Measurements from ENCODE around the gene RAMP2. TPM values are rescaled to one million over a fixed set of nuclear protein-coding genes. Genes with fewer than 3 reads are reported as not detected.

Gene RAMP2
- total RNA-seq, 2 donors from 2014 or later: 4.9 to 5.1 TPM

- peaks cover 18% of the 10 kb centered on the region for H3K4me1 Mint-ChIP-seq
- no peaks in the 10 kb centered on the region for H3K36me3 ChIP-seq (ENCODE audit: control insufficient read depth, insufficient read depth, low read length)
- H3K36me3 Mint-ChIP-seq (ENCODE audit: low read depth): no peaks in the 10 kb centered on the region
- no peak overlapping the region for H3K27ac Mint-ChIP-seq
- no peak overlapping the region for H3K9ac ChIP-seq (ENCODE audit: extremely low read depth, low read length, poor library complexity, severe bottlenecking)
- peaks cover 38% of the 10 kb centered on the region for H3K27me3 ChIP-seq (ENCODE audit: control insufficient read depth, insufficient read depth, low read length, poor library complexity, severe bottlenecking)
- no peaks in the 10 kb centered on the region for H3K4me1 ChIP-seq (ENCODE audit: control insufficient read depth, insufficient read depth, low read length)
- H3K4me3 Mint-ChIP-seq: no peak overlapping the region
- H3K9me3 Mint-ChIP-seq: no peaks in the 10 kb centered on the region
- peaks cover 73% of the 10 kb centered on the region for H3K27me3 Mint-ChIP-seq (ENCODE audit: insufficient read depth)
- DNase-seq: no peak
- WGBS, 2 experiments (ENCODE audit: insufficient coverage in 1 of 2, insufficient read length in 1 of 2): 91 to 98% methylated on average over 20 to 25 of the region's 25 CpGs
- TF ChIP-seq CTCF (conservative IDR thresholded peaks at IDR 0.05): no peak
- H3K27ac ChIP-seq (ENCODE audit: low read depth, low read length): no peak overlapping the region
- no peak overlapping the region for H3K4me3 ChIP-seq (ENCODE audit: low read length)
- H3K9me3 ChIP-seq (ENCODE audit: control insufficient read depth, low read length): no peaks in the 10 kb centered on the region
These were observed 23.4 kb downstream of the RAMP2 start for GRCh38 chr17:42784409-42784808.

GRCh38 chr17:42784811-42785592 is 24.0 kb downstream of the RAMP2 start:
- peaks cover 13% of the 10 kb centered on the region for H3K4me1 Mint-ChIP-seq

GRCh38 chr17:42787266-42787665 is 26.2 kb downstream of the RAMP2 start:
- Mint-ChIP-seq H3K27ac (no peak overlapping the region), H3K36me3 (ENCODE audit: low read depth) (no peaks in the 10 kb centered on the region), H3K4me3 (no peak overlapping the region), H3K27me3 (ENCODE audit: insufficient read depth) (peaks cover 71% of the 10 kb centered on the region), H3K4me1 (peaks cover 8% of the 10 kb centered on the region), H3K9me3 (no peaks in the 10 kb centered on the region)
- H3K9me3 ChIP-seq (ENCODE audit: control insufficient read depth, low read length): no peaks in the 10 kb centered on the region
- no peak for TF ChIP-seq CTCF (conservative IDR thresholded peaks at IDR 0.05)
- H3K27ac ChIP-seq (ENCODE audit: low read depth, low read length): no peak overlapping the region
- H3K4me3 ChIP-seq (ENCODE audit: low read length): no peak overlapping the region
- peaks cover 20% of the 10 kb centered on the region for H3K27me3 ChIP-seq (ENCODE audit: control insufficient read depth, insufficient read depth, low read length, poor library complexity, severe bottlenecking)
- no peaks in the 10 kb centered on the region for H3K36me3 ChIP-seq (ENCODE audit: control insufficient read depth, insufficient read depth, low read length)
- WGBS, 2 experiments (ENCODE audit: insufficient coverage in 1 of 2, insufficient read length in 1 of 2): 95 to 96% methylated on average over 8 to 11 of the region's 11 CpGs
- H3K9ac ChIP-seq (ENCODE audit: extremely low read depth, low read length, poor library complexity, severe bottlenecking): no peak overlapping the region
- no peak for DNase-seq
- no peaks in the 10 kb centered on the region for H3K4me1 ChIP-seq (ENCODE audit: control insufficient read depth, insufficient read depth, low read length)

More at GRCh38 chr17:42784811-42785592, 24.0 kb downstream of the RAMP2 start:
- H3K36me3 ChIP-seq (ENCODE audit: control insufficient read depth, insufficient read depth, low read length): no peaks in the 10 kb centered on the region
- no peak overlapping the region for H3K9ac ChIP-seq (ENCODE audit: extremely low read depth, low read length, poor library complexity, severe bottlenecking)
- peaks cover 38% of the 10 kb centered on the region for H3K27me3 ChIP-seq (ENCODE audit: control insufficient read depth, insufficient read depth, low read length, poor library complexity, severe bottlenecking)
- no peak overlapping the region for H3K4me3 Mint-ChIP-seq
- no peak for DNase-seq
- H3K36me3 Mint-ChIP-seq (ENCODE audit: low read depth): no peaks in the 10 kb centered on the region
- no peak for TF ChIP-seq CTCF (conservative IDR thresholded peaks at IDR 0.05)
- peaks cover 76% of the 10 kb centered on the region for H3K27me3 Mint-ChIP-seq (ENCODE audit: insufficient read depth)
- no peak overlapping the region for H3K27ac Mint-ChIP-seq
- no peak overlapping the region for H3K27ac ChIP-seq (ENCODE audit: low read depth, low read length)
- H3K4me3 ChIP-seq (ENCODE audit: low read length): no peak overlapping the region
- no peaks in the 10 kb centered on the region for H3K9me3 Mint-ChIP-seq
- H3K4me1 ChIP-seq (ENCODE audit: control insufficient read depth, insufficient read depth, low read length): no peaks in the 10 kb centered on the region
- H3K9me3 ChIP-seq (ENCODE audit: control insufficient read depth, low read length): no peaks in the 10 kb centered on the region
- 94 to 97% methylated on average over 40 to 52 of the region's 52 CpGs for WGBS, 2 experiments (ENCODE audit: insufficient coverage in 1 of 2, insufficient read length in 1 of 2)
